ENCODE results near the gene UBE2B. TPM values are rescaled to one million over a fixed set of nuclear protein-coding genes. Genes with fewer than 3 reads are reported as not detected.

Gene UBE2B
- total and polyA plus RNA-seq, 10 of the 15 experiments (the other 5 are each of a cell fraction or from before 2014, with no cell fraction given), result 10.8 to 179 (median 61.3) TPM

GRCh38 chr5:134403951-134404350 is 32.6 kb downstream of the UBE2B start:
- Histone ChIP-seq H3K79me2 (ENCODE audit: control insufficient read depth, insufficient read depth, low read length) (no peaks in the 10 kb centered on the region), H3K27me3 (replicated peaks in 1 of 2; ENCODE audit: control insufficient read depth in 2 of 2, insufficient read depth in 2 of 2, low read length in 1 of 2) (no peaks in the 10 kb centered on the region), H3K27ac (ENCODE audit: control insufficient read depth, insufficient read depth) (no peak overlapping the region), H2AFZ (ENCODE audit: control insufficient read depth, low read depth, low read length) (no peak overlapping the region), H3K36me3 (ENCODE audit: control insufficient read depth in 2 of 2, insufficient read depth in 2 of 2, low read length in 1 of 2) (peaks cover 0 to 5% of the 10 kb centered on the region in 2 experiments; a peak in 3 of 4 replicates), H3K9me3 (replicated peaks; ENCODE audit: control insufficient read depth, insufficient read depth, low read length) (no peaks in the 10 kb centered on the region), H3K4me2 (ENCODE audit: control insufficient read depth, insufficient read depth) (no peak overlapping the region), H3K4me1 (ENCODE audit: control insufficient read depth, insufficient read depth, low read length) (no peaks in the 10 kb centered on the region), H3K4me3 (no peak overlapping the region), H3K9ac (ENCODE audit: control insufficient read depth, insufficient read depth, low read length) (no peak overlapping the region), H4K20me1 (ENCODE audit: control insufficient read depth, insufficient read depth) (no peaks in the 10 kb centered on the region)
- TF ChIP-seq SMC3 (IDR thresholded peaks at IDR 0.05; ENCODE audit: borderline replicate concordance, low read length) (no peak), SIN3A (IDR thresholded peaks at IDR 0.05; ENCODE audit: low read depth, low read length) (no peak), IKZF1 (conservative IDR thresholded peaks at IDR 0.05) (no peak), NR2C2 (IDR thresholded peaks at IDR 0.05; ENCODE audit: borderline replicate concordance, control insufficient read depth, insufficient read length, low read depth) (no peak), ZNF207 (IDR thresholded peaks at IDR 0.05; ENCODE audit: borderline replicate concordance) (no peak), CREB1 (IDR thresholded peaks at IDR 0.05; ENCODE audit: low read depth) (no peak), ZNF217 (IDR thresholded peaks at IDR 0.05) (no peak)
- intact Hi-C loops (cut with micrococcal nuclease; ENCODE audit: unreplicated experiment), result no loop called here
- ChIA-PET SMC1A (ENCODE audit: uncharacterized antibody, unreplicated experiment) (interaction anchor here (1.4 kb wide), 1 partner anchor 12 kb away, joined by 3 read pairs; no protein-coding TSS in a partner anchor), RAD21 (ENCODE audit: unreplicated experiment) (interaction anchor here (1.1 kb wide), 1 partner anchor 33 kb away, joined by 4 read pairs; no protein-coding TSS in a partner anchor), POLR2A (interaction anchor here (1.0 kb wide), 1 partner anchor 10 kb away, joined by 3 read pairs; no protein-coding TSS in a partner anchor), CTCF (no interaction called here)
- DNase-seq (ENCODE audit: low read depth, low spot score) (no peak), ATAC-seq (no peak), FAIRE-seq (no peak)
- BruUV-seq (replicated peaks), result no TSS peak
- 99% methylated on average over 5 of the region's 5 CpGs for WGBS (ENCODE audit: insufficient coverage, insufficient replicate concordance, low lambda C conversion rate, missing lambda C conversion rate)
- in situ Hi-C loops (cut with MboI), result no loop called here

GRCh38 chr5:134406390-134406789 is 35.0 kb downstream of the UBE2B start:
- Histone ChIP-seq H3K4me3 (no peak overlapping the region), H2AFZ (ENCODE audit: control insufficient read depth, low read depth, low read length) (no peak overlapping the region), H3K9me3 (replicated peaks; ENCODE audit: control insufficient read depth, insufficient read depth, low read length) (no peaks in the 10 kb centered on the region), H3K4me2 (ENCODE audit: control insufficient read depth, insufficient read depth) (no peak overlapping the region), H3K4me1 (ENCODE audit: control insufficient read depth, insufficient read depth, low read length) (0 out of 2 replicates have a peak, but pooled peaks cover 4% of the 10 kb centered on the region), H4K20me1 (ENCODE audit: control insufficient read depth, insufficient read depth) (no peaks in the 10 kb centered on the region), H3K9ac (ENCODE audit: control insufficient read depth, insufficient read depth, low read length) (no peak overlapping the region), H3K36me3 (ENCODE audit: control insufficient read depth in 2 of 2, insufficient read depth in 2 of 2, low read length in 1 of 2) (peaks cover 0 to 5% of the 10 kb centered on the region in 2 experiments; a peak in 2 of 4 replicates), H3K27me3 (replicated peaks in 1 of 2; ENCODE audit: control insufficient read depth in 2 of 2, insufficient read depth in 2 of 2, low read length in 1 of 2) (no peaks in the 10 kb centered on the region), H3K27ac (ENCODE audit: control insufficient read depth, insufficient read depth) (no peak overlapping the region), H3K79me2 (ENCODE audit: control insufficient read depth, insufficient read depth, low read length) (peaks cover 19% of the 10 kb centered on the region)
- BruUV-seq (replicated peaks), result no TSS peak
- in situ Hi-C loops (cut with MboI), result no loop called here
- 100% methylated on average over 1 of the region's 1 CpG for WGBS (ENCODE audit: insufficient coverage, insufficient replicate concordance, low lambda C conversion rate, missing lambda C conversion rate)
- ChIA-PET CTCF (interaction anchor here (0.8 to 1.2 kb wide), 2 partner anchors 172 to 181 kb away, joined by 3 read pairs; no protein-coding TSS in a partner anchor), RAD21 (ENCODE audit: unreplicated experiment) (interaction anchor here (1.0 to 1.1 kb wide), 2 partner anchors 59 to 117 kb away, joined by 3 to 4 read pairs; no protein-coding TSS in a partner anchor), SMC1A (ENCODE audit: uncharacterized antibody, unreplicated experiment) (interaction anchor here (1.0 to 2.1 kb wide), 4 partner anchors 10 to 117 kb away, joined by 3 to 6 read pairs (median 3); no protein-coding TSS in a partner anchor), POLR2A (interaction anchor here (0.6 kb wide), 1 partner anchor 191 kb away, joined by 3 read pairs; no protein-coding TSS in a partner anchor)
- no peak for FAIRE-seq
- intact Hi-C loops (cut with micrococcal nuclease; ENCODE audit: unreplicated experiment), result no loop called here
- DNase-seq (ENCODE audit: low read depth, low spot score), result no peak
- no peak for ATAC-seq
- TF ChIP-seq BRCA1 (IDR thresholded peaks at IDR 0.05; ENCODE audit: low read depth, low read length), result no peak

Data from GM12878 (cell line).